H9 (cell line): ENCODE data around the gene ITGA8. TPM values are rescaled to one million over a fixed set of nuclear protein-coding genes. Genes with fewer than 3 reads are reported as not detected.
"Not testable (repeated sequence)": the region's sequence is repeated elsewhere in the genome, so short reads cannot be mapped to it uniquely, and the experiment has no call there.

Experiments used
- DNase-seq: peaks from one replicate; pipeline ENCODE4 v3.0.0-alpha.2; 2017
- H2AFZ ChIP-seq: one replicate; pipeline ENCODE4 v1.6.1; 2013; ENCODE audit warnings: mild to moderate bottlenecking, low read length, control low read depth, moderate library complexity
- H2AK5ac ChIP-seq: 2 replicates; pipeline ENCODE4 v1.6.1; 2013; ENCODE audit warnings: low read length, control low read depth, mixed read lengths; ENCODE audit not compliant: insufficient read length
- H2BK120ac ChIP-seq: one replicate; pipeline ENCODE4 v1.6.1; 2013; ENCODE audit warnings: low read depth, mild to moderate bottlenecking, low read length, control low read depth, inconsistent platforms; ENCODE audit not compliant: poor library complexity, severe bottlenecking
- H2BK12ac ChIP-seq: 2 replicates; pipeline ENCODE4 v1.6.1; 2013; ENCODE audit warnings: low read length, control low read depth, mixed read lengths, low read depth; ENCODE audit not compliant: insufficient read length
- H2BK15ac ChIP-seq: 2 replicates; pipeline ENCODE4 v1.6.1; 2013; ENCODE audit warnings: low read depth, low read length, control low read depth
- H2BK20ac ChIP-seq: one replicate; pipeline ENCODE4 v1.6.1; 2013; ENCODE audit warnings: low read depth, mild to moderate bottlenecking, low read length, control low read depth, inconsistent platforms; ENCODE audit not compliant: poor library complexity, severe bottlenecking
- H2BK5ac ChIP-seq: 2 replicates; pipeline ENCODE4 v1.6.1; 2013; ENCODE audit warnings: low read length, control low read depth, mixed read lengths; ENCODE audit not compliant: insufficient read length
- H3K14ac ChIP-seq: 2 replicates; pipeline ENCODE4 v1.6.1; 2013; ENCODE audit warnings: low read length, control low read depth; ENCODE audit not compliant: insufficient read depth
- H3K18ac ChIP-seq: 2 replicates; pipeline ENCODE4 v1.6.1; 2013; ENCODE audit warnings: low read depth, mild to moderate bottlenecking, mixed read lengths, low read length, control low read depth; ENCODE audit not compliant: insufficient read length
- H3K23ac ChIP-seq: 2 replicates; pipeline ENCODE4 v1.6.1; 2013; ENCODE audit warnings: low read length, control low read depth, mixed read lengths, low read depth; ENCODE audit not compliant: insufficient read length
- H3K23me2 ChIP-seq: 2 replicates; pipeline ENCODE4 v1.6.1; 2013; ENCODE audit warnings: low read depth, mild to moderate bottlenecking, mixed read lengths, low read length, control low read depth; ENCODE audit not compliant: insufficient read length, poor library complexity, severe bottlenecking
- H3K27ac ChIP-seq: 2 replicates; pipeline ENCODE4 v1.5.1; 2013; ENCODE audit warnings: low read length, control low read depth, mixed read lengths, low read depth; ENCODE audit not compliant: insufficient read length
- H3K27me3 ChIP-seq: 2 replicates; pipeline ENCODE4 v1.6.1; 2013; ENCODE audit warnings: low read length, control low read depth, inconsistent platforms; ENCODE audit not compliant: insufficient read depth
- H3K4ac ChIP-seq: 2 replicates; pipeline ENCODE4 v1.6.1; 2013; ENCODE audit warnings: low read depth, mild to moderate bottlenecking, control low read depth, inconsistent platforms, low read length, moderate library complexity
- H3K4me1 ChIP-seq: 2 replicates; pipeline ENCODE4 v1.6.1; 2013; ENCODE audit warnings: low read length, control low read depth, inconsistent platforms; ENCODE audit not compliant: insufficient read depth
- H3K4me2 ChIP-seq: 2 replicates; pipeline ENCODE4 v1.6.1; 2013; ENCODE audit warnings: low read length, control low read depth, mixed read lengths; ENCODE audit not compliant: insufficient read length, insufficient read depth
- H3K56ac ChIP-seq: 2 replicates; pipeline ENCODE4 v1.6.1; 2013; ENCODE audit warnings: low read depth, mild to moderate bottlenecking, mixed read lengths, low read length, control low read depth; ENCODE audit not compliant: insufficient read length
- H3K79me1 ChIP-seq: 2 replicates; pipeline ENCODE4 v1.6.1; 2013; ENCODE audit warnings: low read depth, mild to moderate bottlenecking, moderate library complexity, low read length, control low read depth, inconsistent platforms; ENCODE audit not compliant: insufficient read depth, poor library complexity, severe bottlenecking
- H3K79me2 ChIP-seq: 2 replicates; pipeline ENCODE4 v1.6.1; 2013; ENCODE audit warnings: low read length, control low read depth, inconsistent platforms; ENCODE audit not compliant: insufficient read depth
- H3K9ac ChIP-seq: 2 replicates; pipeline ENCODE4 v1.6.1; 2013; ENCODE audit warnings: low read length, control low read depth, mixed read lengths; ENCODE audit not compliant: insufficient read length; ENCODE audit errors: extremely low read depth
- H3K9me3 ChIP-seq: one replicate; pipeline ENCODE4 v1.6.1; 2013; ENCODE audit warnings: low read depth, low read length, inconsistent platforms; ENCODE audit not compliant: control insufficient read depth
- H3T11ph ChIP-seq: one replicate; pipeline ENCODE4 v1.6.1; 2013; ENCODE audit warnings: mild to moderate bottlenecking, low read length, control low read depth, inconsistent platforms
- H4K20me1 ChIP-seq: one replicate; pipeline ENCODE4 v1.6.1; 2013; ENCODE audit not compliant: control insufficient read depth, insufficient read length, insufficient read depth
- H4K5ac ChIP-seq: 2 replicates; pipeline ENCODE4 v1.6.1; 2013; ENCODE audit warnings: low read depth, mild to moderate bottlenecking, mixed read lengths, low read length, control low read depth; ENCODE audit not compliant: insufficient read length
- H4K8ac ChIP-seq: replicated peaks from 2 replicates; pipeline ENCODE4 v1.6.1; 2013; ENCODE audit warnings: low read length, control low read depth, mixed read lengths, low read depth; ENCODE audit not compliant: insufficient read length
- H4K91ac ChIP-seq: 2 replicates; pipeline ENCODE4 v1.6.1; 2013; ENCODE audit warnings: low read depth, mild to moderate bottlenecking, moderate library complexity, mixed read lengths, low read length, control low read depth; ENCODE audit not compliant: insufficient read length
- H3K27ac Mint-ChIP-seq, 3 experiments: 2 replicates in 2 of 3; 3 replicates in 1 of 3; pipeline ENCODE4 v1.8.0; 2020 to 2021; ENCODE audit warnings: mixed read lengths in 3 of 3, mild to moderate bottlenecking in 1 of 3, moderate library complexity in 1 of 3
- H3K27me3 Mint-ChIP-seq: 2 replicates; pipeline ENCODE4 v1.8.0; 2021; ENCODE audit warnings: low read depth, mild to moderate bottlenecking, moderate library complexity, mixed read lengths
- H3K36me3 Mint-ChIP-seq, 3 experiments: 2 replicates in 2 of 3; 3 replicates in 1 of 3; pipeline ENCODE4 v1.8.0; 2020 to 2021; ENCODE audit warnings: low read depth in 3 of 3, mixed read lengths in 3 of 3; ENCODE audit not compliant: insufficient read depth in 1 of 3
- H3K4me1 Mint-ChIP-seq, 2 experiments: 2 replicates each; pipeline ENCODE4 v1.8.0; 2020; ENCODE audit warnings: mixed read lengths in 2 of 2
- H3K4me3 Mint-ChIP-seq, 2 experiments: 2 replicates in 1 of 2; 3 replicates in 1 of 2; pipeline ENCODE4 v1.8.0; 2020 to 2021; ENCODE audit warnings: mild to moderate bottlenecking in 2 of 2, mixed read lengths in 2 of 2, moderate library complexity in 1 of 2
- H3K9me3 Mint-ChIP-seq, 2 experiments: 2 replicates in 1 of 2; 3 replicates in 1 of 2; pipeline ENCODE4 v1.8.0; 2020; ENCODE audit warnings: mild to moderate bottlenecking in 2 of 2, mixed read lengths in 2 of 2, moderate library complexity in 1 of 2
- WGBS: extraction: QIAGEN DNeasy Blood & Tissue Kit; methylation state at CpG from one replicate; pipeline ENCODE4 v1.1.7; 2013; ENCODE audit warnings: missing lambda C conversion rate, low lambda C conversion rate, mixed read lengths; ENCODE audit not compliant: insufficient read length; ENCODE audit errors: extremely low coverage; 5-methylcytosine and 5-hydroxymethylcytosine counted together
- total RNA-seq: library from RNA; stranded (reverse); gene quantifications from 2 replicates; pipeline ENCODE4 v1.2.1, GENCODE V29; 2021
- TF ChIP-seq, protein P1 (sequence below): fragments of 200-600 bp; sonication (generic); conservative IDR thresholded peaks from 3 replicates; pipeline ENCODE4 v1.8.0; 2021; ENCODE audit warnings: antibody characterized with exemption, mild to moderate bottlenecking

The ITGA8 gene
- total RNA-seq, 1 experiment from 2014 or later = not detected

- H3K4ac ChIP-seq = no peak overlapping the region
- H2AFZ ChIP-seq = no peak overlapping the region
- H2BK120ac ChIP-seq = no peak overlapping the region
- H4K8ac ChIP-seq = no peak overlapping the region
- H3K9me3 ChIP-seq = no peaks in the 10 kb centered on the region
- peaks cover 0 to 2% (median 0%) of the 10 kb centered on the region in 3 experiments; a peak in 1 of 7 replicates for H3K36me3 Mint-ChIP-seq
- no peak overlapping the region for H2BK20ac ChIP-seq
- H2AK5ac ChIP-seq = no peak overlapping the region
- TF ChIP-seq, protein P1, sequence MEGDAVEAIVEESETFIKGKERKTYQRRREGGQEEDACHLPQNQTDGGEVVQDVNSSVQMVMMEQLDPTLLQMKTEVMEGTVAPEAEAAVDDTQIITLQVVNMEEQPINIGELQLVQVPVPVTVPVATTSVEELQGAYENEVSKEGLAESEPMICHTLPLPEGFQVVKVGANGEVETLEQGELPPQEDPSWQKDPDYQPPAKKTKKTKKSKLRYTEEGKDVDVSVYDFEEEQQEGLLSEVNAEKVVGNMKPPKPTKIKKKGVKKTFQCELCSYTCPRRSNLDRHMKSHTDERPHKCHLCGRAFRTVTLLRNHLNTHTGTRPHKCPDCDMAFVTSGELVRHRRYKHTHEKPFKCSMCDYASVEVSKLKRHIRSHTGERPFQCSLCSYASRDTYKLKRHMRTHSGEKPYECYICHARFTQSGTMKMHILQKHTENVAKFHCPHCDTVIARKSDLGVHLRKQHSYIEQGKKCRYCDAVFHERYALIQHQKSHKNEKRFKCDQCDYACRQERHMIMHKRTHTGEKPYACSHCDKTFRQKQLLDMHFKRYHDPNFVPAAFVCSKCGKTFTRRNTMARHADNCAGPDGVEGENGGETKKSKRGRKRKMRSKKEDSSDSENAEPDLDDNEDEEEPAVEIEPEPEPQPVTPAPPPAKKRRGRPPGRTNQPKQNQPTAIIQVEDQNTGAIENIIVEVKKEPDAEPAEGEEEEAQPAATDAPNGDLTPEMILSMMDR = peak; percentile 94
- H3K4me3 Mint-ChIP-seq = no peak overlapping the region
- H2BK12ac ChIP-seq = no peak overlapping the region
- H3K56ac ChIP-seq = no peak overlapping the region
- peak; percentile 78 for DNase-seq
- no peaks in the 10 kb centered on the region for H3K27me3 ChIP-seq
- no peak overlapping the region for H4K5ac ChIP-seq
- H3K4me2 ChIP-seq = no peak overlapping the region
- no peak overlapping the region for H3T11ph ChIP-seq
- no peaks in the 10 kb centered on the region for H3K4me1 Mint-ChIP-seq
- H2BK5ac ChIP-seq = no peak overlapping the region
- H3K14ac ChIP-seq = no peak overlapping the region
- no peaks in the 10 kb centered on the region for H3K79me1 ChIP-seq
- H3K27me3 Mint-ChIP-seq = peaks cover 4% of the 10 kb centered on the region; the same call in 1 of the 2 replicates
- H3K9ac ChIP-seq = no peak overlapping the region
- H3K4me1 ChIP-seq = no peaks in the 10 kb centered on the region
- H3K9me3 Mint-ChIP-seq = peaks cover 7 to 14% of the 10 kb centered on the region in 2 experiments
- no peak overlapping the region for H3K27ac ChIP-seq
- H3K23ac ChIP-seq = no peak overlapping the region
- H4K91ac ChIP-seq = no peak overlapping the region
- no peaks in the 10 kb centered on the region for H4K20me1 ChIP-seq
- H3K79me2 ChIP-seq = no peaks in the 10 kb centered on the region
- H3K23me2 ChIP-seq = no peaks in the 10 kb centered on the region
- no peak overlapping the region for H3K27ac Mint-ChIP-seq
- no peak overlapping the region for H3K18ac ChIP-seq
- no peak overlapping the region for H2BK15ac ChIP-seq
- no CpG with 5 or more reads among the region's 6 CpGs for WGBS
These were observed 134.4 kb downstream of the ITGA8 start for GRCh38 chr10:15585303-15585715.

DNA sequence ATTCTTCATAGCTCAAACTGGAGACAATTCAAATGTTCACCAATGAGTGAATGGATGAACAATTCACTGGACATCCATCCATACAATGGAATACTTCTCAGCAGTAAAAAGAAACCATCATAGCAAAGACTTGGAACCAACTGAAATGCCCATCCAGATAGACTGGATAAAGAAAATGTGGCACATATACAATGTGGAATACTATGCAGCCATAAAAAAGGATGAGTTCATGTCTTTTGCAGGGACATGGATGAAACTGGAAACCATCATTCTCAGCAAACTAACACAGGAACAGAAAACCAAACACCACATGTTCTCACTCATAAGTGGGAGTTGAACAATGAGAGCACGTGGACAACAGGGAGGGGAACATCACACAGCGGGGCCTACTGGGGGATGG is 136.8 kb downstream of the ITGA8 start:
- not testable (repeated sequence) for H3K27me3 Mint-ChIP-seq, H4K8ac ChIP-seq, H2BK5ac ChIP-seq, H2AFZ ChIP-seq, H3K27me3 ChIP-seq, H2BK12ac ChIP-seq, H3K14ac ChIP-seq, H4K91ac ChIP-seq, H3K23me2 ChIP-seq, H3K56ac ChIP-seq, DNase-seq, H3K27ac Mint-ChIP-seq, H2AK5ac ChIP-seq, H4K5ac ChIP-seq, H3K23ac ChIP-seq, H3K4ac ChIP-seq, H3T11ph ChIP-seq, H3K79me2 ChIP-seq, H3K9me3 ChIP-seq, H3K4me3 Mint-ChIP-seq, H2BK120ac ChIP-seq, H3K4me2 ChIP-seq, H2BK20ac ChIP-seq, H2BK15ac ChIP-seq, H3K18ac ChIP-seq, H3K4me1 Mint-ChIP-seq, H4K20me1 ChIP-seq, H3K27ac ChIP-seq, H3K4me1 ChIP-seq, H3K79me1 ChIP-seq, H3K9ac ChIP-seq, H3K36me3 Mint-ChIP-seq
- peaks cover 9 to 16% of the 10 kb centered on the region in 2 experiments for H3K9me3 Mint-ChIP-seq
- WGBS = no CpG with 5 or more reads among the region's 2 CpGs
